ENCODE measurements around the gene RALGAPA2. TPM values are rescaled to one million over a fixed set of nuclear protein-coding genes. Genes with fewer than 3 reads are reported as not detected.

RALGAPA2 gene
- total and polyA plus RNA-seq, 2 experiments from 2014 or later, result 13.1 to 43.4 TPM

DNA sequence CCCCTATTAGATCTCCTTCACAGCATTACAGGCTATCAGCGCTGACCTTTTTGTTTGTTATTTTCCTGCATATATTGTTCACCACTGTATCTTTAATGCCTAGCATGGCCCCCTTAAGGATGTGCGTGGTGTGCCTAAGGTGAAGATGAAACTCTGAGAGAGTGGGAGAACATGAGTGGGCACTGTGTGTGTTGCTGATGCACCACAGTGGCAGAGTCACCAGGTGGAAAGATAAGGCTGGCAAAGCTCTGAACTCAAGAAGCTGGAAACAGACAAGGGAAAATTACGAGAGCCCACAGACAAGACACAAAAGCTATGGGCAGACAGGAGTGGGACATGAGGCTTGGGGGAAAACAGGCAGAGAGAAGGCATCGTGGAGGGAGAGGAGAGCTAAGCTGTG lies 184.8 kb downstream of the RALGAPA2 start:
- H3K36me3 Mint-ChIP-seq (ENCODE audit: low read depth), result peaks cover 2% of the 10 kb centered on the region; the same call in 2 of the 3 replicates
- Histone ChIP-seq H3F3A (replicated peaks; ENCODE audit: low read depth) (no peaks in the 10 kb centered on the region), H3K27me3 (ENCODE audit: insufficient read depth) (no peaks in the 10 kb centered on the region), H4K20me1 (replicated peaks; ENCODE audit: insufficient read depth) (no peaks in the 10 kb centered on the region), H2AFZ (no peak overlapping the region), H3K4me3 (no peak overlapping the region), H3K79me2 (replicated peaks; ENCODE audit: insufficient read depth) (no peaks in the 10 kb centered on the region), H3K4me2 (no peak overlapping the region), H3K4me1 (ENCODE audit: insufficient read depth) (0 out of 2 replicates have a peak, but pooled peaks cover 6% of the 10 kb centered on the region), H3K27ac (ENCODE audit: low read depth) (no peak overlapping the region), H3K36me3 (ENCODE audit: insufficient read depth) (no peaks in the 10 kb centered on the region), H3K9me2 (ENCODE audit: insufficient read depth) (no peaks in the 10 kb centered on the region; the same call in 1 of the 2 replicates)
- no peaks in the 10 kb centered on the region for H3K27me3 Mint-ChIP-seq (ENCODE audit: insufficient read depth, low read depth, poor library complexity)
- DNase-seq (ENCODE audit: low spot score) (no peak), ATAC-seq (no peak)
- no peaks in the 10 kb centered on the region for H3K9me3 Mint-ChIP-seq
- peaks cover 12% of the 10 kb centered on the region for H3K4me1 Mint-ChIP-seq
- TF ChIP-seq, protein P1, sequence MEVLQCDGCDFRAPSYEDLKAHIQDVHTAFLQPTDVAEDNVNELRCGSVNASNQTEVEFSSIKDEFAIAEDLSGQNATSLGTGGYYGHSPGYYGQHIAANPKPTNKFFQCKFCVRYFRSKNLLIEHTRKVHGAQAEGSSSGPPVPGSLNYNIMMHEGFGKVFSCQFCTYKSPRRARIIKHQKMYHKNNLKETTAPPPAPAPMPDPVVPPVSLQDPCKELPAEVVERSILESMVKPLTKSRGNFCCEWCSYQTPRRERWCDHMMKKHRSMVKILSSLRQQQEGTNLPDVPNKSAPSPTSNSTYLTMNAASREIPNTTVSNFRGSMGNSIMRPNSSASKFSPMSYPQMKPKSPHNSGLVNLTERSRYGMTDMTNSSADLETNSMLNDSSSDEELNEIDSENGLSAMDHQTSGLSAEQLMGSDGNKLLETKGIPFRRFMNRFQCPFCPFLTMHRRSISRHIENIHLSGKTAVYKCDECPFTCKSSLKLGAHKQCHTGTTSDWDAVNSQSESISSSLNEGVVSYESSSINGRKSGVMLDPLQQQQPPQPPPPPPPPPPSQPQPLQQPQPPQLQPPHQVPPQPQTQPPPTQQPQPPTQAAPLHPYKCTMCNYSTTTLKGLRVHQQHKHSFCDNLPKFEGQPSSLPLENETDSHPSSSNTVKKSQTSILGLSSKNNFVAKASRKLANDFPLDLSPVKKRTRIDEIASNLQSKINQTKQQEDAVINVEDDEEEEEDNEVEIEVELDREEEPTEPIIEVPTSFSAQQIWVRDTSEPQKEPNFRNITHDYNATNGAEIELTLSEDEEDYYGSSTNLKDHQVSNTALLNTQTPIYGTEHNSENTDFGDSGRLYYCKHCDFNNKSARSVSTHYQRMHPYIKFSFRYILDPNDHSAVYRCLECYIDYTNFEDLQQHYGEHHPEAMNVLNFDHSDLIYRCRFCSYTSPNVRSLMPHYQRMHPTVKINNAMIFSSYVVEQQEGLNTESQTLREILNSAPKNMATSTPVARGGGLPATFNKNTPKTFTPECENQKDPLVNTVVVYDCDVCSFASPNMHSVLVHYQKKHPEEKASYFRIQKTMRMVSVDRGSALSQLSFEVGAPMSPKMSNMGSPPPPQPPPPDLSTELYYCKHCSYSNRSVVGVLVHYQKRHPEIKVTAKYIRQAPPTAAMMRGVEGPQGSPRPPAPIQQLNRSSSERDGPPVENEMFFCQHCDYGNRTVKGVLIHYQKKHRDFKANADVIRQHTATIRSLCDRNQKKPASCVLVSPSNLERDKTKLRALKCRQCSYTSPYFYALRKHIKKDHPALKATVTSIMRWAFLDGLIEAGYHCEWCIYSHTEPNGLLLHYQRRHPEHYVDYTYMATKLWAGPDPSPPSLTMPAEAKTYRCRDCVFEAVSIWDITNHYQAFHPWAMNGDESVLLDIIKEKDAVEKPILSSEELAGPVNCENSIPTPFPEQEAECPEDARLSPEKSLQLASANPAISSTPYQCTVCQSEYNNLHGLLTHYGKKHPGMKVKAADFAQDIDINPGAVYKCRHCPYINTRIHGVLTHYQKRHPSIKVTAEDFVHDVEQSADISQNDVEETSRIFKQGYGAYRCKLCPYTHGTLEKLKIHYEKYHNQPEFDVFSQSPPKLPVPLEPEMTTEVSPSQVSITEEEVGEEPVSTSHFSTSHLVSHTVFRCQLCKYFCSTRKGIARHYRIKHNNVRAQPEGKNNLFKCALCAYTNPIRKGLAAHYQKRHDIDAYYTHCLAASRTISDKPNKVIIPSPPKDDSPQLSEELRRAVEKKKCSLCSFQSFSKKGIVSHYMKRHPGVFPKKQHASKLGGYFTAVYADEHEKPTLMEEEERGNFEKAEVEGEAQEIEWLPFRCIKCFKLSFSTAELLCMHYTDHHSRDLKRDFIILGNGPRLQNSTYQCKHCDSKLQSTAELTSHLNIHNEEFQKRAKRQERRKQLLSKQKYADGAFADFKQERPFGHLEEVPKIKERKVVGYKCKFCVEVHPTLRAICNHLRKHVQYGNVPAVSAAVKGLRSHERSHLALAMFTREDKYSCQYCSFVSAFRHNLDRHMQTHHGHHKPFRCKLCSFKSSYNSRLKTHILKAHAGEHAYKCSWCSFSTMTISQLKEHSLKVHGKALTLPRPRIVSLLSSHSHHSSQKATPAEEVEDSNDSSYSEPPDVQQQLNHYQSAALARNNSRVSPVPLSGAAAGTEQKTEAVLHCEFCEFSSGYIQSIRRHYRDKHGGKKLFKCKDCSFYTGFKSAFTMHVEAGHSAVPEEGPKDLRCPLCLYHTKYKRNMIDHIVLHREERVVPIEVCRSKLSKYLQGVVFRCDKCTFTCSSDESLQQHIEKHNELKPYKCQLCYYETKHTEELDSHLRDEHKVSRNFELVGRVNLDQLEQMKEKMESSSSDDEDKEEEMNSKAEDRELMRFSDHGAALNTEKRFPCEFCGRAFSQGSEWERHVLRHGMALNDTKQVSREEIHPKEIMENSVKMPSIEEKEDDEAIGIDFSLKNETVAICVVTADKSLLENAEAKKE (CRISPR knock-in tag; IDR thresholded peaks at IDR 0.05), result no peak
- TF ChIP-seq, protein P2, sequence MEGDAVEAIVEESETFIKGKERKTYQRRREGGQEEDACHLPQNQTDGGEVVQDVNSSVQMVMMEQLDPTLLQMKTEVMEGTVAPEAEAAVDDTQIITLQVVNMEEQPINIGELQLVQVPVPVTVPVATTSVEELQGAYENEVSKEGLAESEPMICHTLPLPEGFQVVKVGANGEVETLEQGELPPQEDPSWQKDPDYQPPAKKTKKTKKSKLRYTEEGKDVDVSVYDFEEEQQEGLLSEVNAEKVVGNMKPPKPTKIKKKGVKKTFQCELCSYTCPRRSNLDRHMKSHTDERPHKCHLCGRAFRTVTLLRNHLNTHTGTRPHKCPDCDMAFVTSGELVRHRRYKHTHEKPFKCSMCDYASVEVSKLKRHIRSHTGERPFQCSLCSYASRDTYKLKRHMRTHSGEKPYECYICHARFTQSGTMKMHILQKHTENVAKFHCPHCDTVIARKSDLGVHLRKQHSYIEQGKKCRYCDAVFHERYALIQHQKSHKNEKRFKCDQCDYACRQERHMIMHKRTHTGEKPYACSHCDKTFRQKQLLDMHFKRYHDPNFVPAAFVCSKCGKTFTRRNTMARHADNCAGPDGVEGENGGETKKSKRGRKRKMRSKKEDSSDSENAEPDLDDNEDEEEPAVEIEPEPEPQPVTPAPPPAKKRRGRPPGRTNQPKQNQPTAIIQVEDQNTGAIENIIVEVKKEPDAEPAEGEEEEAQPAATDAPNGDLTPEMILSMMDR (conservative IDR thresholded peaks at IDR 0.05; ENCODE audit: low read depth in 2 of 2), result no peak
- no peak for TF ChIP-seq CREB1 (CRISPR knock-in tag; IDR thresholded peaks at IDR 0.05; ENCODE audit: low read depth)
- TF ChIP-seq JUNB (IDR thresholded peaks at IDR 0.05; ENCODE audit: unreplicated experiment), result no peak
- H3K4me3 Mint-ChIP-seq, result no peak overlapping the region
- no peak overlapping the region for H3K27ac Mint-ChIP-seq
